ENCODE results near the gene DZANK1.

DNA sequence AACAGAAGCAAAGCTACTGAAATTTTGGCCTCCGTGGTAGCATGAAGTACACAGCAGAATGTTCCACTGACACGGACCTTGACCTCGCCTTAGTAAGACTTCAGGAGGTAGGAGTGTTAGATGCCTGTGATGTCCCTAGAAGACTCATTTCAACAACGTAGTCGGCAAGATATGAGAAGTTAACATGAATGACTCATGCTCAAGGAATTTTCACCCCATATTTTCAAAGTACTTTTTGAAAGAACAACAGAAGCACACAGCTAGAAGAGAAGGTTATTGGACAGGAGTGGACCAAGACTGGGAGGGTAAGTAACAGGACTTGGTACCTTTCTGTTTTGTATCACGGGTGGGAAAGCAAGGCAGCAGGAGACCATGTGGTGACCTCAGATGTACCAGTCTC is 78.0 kb downstream of the DZANK1 start:
- TF ChIP-seq, protein P1, sequence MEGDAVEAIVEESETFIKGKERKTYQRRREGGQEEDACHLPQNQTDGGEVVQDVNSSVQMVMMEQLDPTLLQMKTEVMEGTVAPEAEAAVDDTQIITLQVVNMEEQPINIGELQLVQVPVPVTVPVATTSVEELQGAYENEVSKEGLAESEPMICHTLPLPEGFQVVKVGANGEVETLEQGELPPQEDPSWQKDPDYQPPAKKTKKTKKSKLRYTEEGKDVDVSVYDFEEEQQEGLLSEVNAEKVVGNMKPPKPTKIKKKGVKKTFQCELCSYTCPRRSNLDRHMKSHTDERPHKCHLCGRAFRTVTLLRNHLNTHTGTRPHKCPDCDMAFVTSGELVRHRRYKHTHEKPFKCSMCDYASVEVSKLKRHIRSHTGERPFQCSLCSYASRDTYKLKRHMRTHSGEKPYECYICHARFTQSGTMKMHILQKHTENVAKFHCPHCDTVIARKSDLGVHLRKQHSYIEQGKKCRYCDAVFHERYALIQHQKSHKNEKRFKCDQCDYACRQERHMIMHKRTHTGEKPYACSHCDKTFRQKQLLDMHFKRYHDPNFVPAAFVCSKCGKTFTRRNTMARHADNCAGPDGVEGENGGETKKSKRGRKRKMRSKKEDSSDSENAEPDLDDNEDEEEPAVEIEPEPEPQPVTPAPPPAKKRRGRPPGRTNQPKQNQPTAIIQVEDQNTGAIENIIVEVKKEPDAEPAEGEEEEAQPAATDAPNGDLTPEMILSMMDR (IDR thresholded peaks at IDR 0.05), result no peak
- TF ChIP-seq EZH2 (IDR thresholded peaks at IDR 0.05), result no peak
